ENCODE data around the gene CSTB. TPM values are rescaled to one million over a fixed set of nuclear protein-coding genes. Genes with fewer than 3 reads are reported as not detected.

CSTB gene
- total RNA-seq, 1 donor from 2014 or later, result 42.6 TPM

GRCh38 chr21:43768868-43769167 is 7.3 kb downstream of the CSTB start:
- peak overlapping the region; percentile 66 for H3K27ac Mint-ChIP-seq
- no peaks in the 10 kb centered on the region for H3K9me3 Mint-ChIP-seq (ENCODE audit: low read depth)
- no peaks in the 10 kb centered on the region for H3K27me3 Mint-ChIP-seq
- H3K36me3 Mint-ChIP-seq (ENCODE audit: insufficient read depth), result peaks cover 4% of the 10 kb centered on the region
- no peak for TF ChIP-seq CTCF (IDR thresholded peaks at IDR 0.05; ENCODE audit: unreplicated experiment)
- DNase-seq (ENCODE audit: low spot score, unreplicated experiment), result no peak
- H3K4me1 Mint-ChIP-seq (ENCODE audit: low read depth), result peaks cover 17% of the 10 kb centered on the region
- no peak overlapping the region for H3K4me3 Mint-ChIP-seq (ENCODE audit: low read depth)

- peaks cover 17% of the 10 kb centered on the region for H3K4me1 Mint-ChIP-seq (ENCODE audit: low read depth)
- H3K27ac Mint-ChIP-seq, result peak overlapping the region; percentile 66
- no peak for TF ChIP-seq CTCF (IDR thresholded peaks at IDR 0.05; ENCODE audit: unreplicated experiment)
- H3K36me3 Mint-ChIP-seq (ENCODE audit: insufficient read depth), result peaks cover 4% of the 10 kb centered on the region
- H3K27me3 Mint-ChIP-seq, result no peaks in the 10 kb centered on the region
- no peak for DNase-seq (ENCODE audit: low spot score, unreplicated experiment)
- H3K9me3 Mint-ChIP-seq (ENCODE audit: low read depth), result no peaks in the 10 kb centered on the region
- H3K4me3 Mint-ChIP-seq (ENCODE audit: low read depth), result no peak overlapping the region
Observed at GRCh38 chr21:43767984-43768867, 7.9 kb downstream of the CSTB start.

GRCh38 chr21:43767498-43767983 is 8.6 kb downstream of the CSTB start:
- TF ChIP-seq CTCF (IDR thresholded peaks at IDR 0.05; ENCODE audit: unreplicated experiment), result no peak
- H3K27ac Mint-ChIP-seq, result peak overlapping the region; percentile 69
- peaks cover 3% of the 10 kb centered on the region for H3K36me3 Mint-ChIP-seq (ENCODE audit: insufficient read depth)
- no peak overlapping the region for H3K4me3 Mint-ChIP-seq (ENCODE audit: low read depth)
- H3K9me3 Mint-ChIP-seq (ENCODE audit: low read depth), result no peaks in the 10 kb centered on the region
- H3K27me3 Mint-ChIP-seq, result no peaks in the 10 kb centered on the region
- H3K4me1 Mint-ChIP-seq (ENCODE audit: low read depth), result peaks cover 17% of the 10 kb centered on the region
- no peak for DNase-seq (ENCODE audit: low spot score, unreplicated experiment)

- no peak for DNase-seq (ENCODE audit: low spot score, unreplicated experiment)
- H3K4me3 Mint-ChIP-seq (ENCODE audit: low read depth), result no peak overlapping the region
- H3K9me3 Mint-ChIP-seq (ENCODE audit: low read depth), result no peaks in the 10 kb centered on the region
- TF ChIP-seq CTCF (IDR thresholded peaks at IDR 0.05; ENCODE audit: unreplicated experiment), result no peak
- peaks cover 3% of the 10 kb centered on the region for H3K36me3 Mint-ChIP-seq (ENCODE audit: insufficient read depth)
- peaks cover 17% of the 10 kb centered on the region for H3K4me1 Mint-ChIP-seq (ENCODE audit: low read depth)
- H3K27ac Mint-ChIP-seq, result peak overlapping the region; percentile 69
- H3K27me3 Mint-ChIP-seq, result no peaks in the 10 kb centered on the region
Observed at GRCh38 chr21:43766734-43767497, 9.2 kb downstream of the CSTB start.
